NCI-H1092 (cell line): ENCODE measurements around the gene BAHCC1.
"Not testable (repeated sequence)": the region's sequence is repeated elsewhere in the genome, so short reads cannot be mapped to it uniquely, and the experiment has no call there.

Experiments
- DNase-seq: peaks from one replicate; lab custom pipeline; 2025; lab: John Stamatoyannopoulos, UW

Gene BAHCC1

GRCh38 chr17:81394921-81395599 lies at the start of gene BAHCC1:
Gene BAHCC1, plus strand, starts transcription at chr17:81395457. Its CDS starts 4,283 bp downstream, at chr17:81399740.
- DNase-seq, result peak; percentile 100

GRCh38 chr17:81346090-81346907 lies 49.0 kb upstream of the BAHCC1 start:
- peak; percentile 95 for DNase-seq

DNA sequence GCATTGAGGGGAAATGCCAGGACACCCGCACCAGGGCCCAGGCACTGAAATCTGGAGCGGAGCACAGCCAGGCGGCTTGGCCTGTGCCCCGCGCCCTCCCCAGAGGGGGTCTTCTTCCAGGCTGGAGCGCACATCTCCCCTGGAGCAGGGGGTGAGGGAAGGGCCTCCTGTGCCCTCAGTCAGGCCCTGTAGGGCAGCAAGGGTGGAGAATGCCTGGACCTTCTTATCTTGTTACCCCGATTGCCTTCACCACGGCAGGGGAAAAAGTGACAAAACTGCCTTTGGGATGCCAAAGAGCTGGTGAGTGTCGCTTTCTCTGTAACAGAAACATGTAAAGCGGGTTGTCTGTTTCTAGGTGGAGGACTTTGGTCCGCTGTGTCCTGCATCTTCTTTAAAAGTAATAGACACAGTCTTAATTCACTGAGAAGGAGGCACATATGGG lies 48.3 kb upstream of the BAHCC1 start:
- DNase-seq, result no peak

- no peak for DNase-seq
Observed at GRCh38 chr17:81347437-81347836, 47.8 kb upstream of the BAHCC1 start.

GRCh38 chr17:81348097-81349055 lies 46.9 kb upstream of the BAHCC1 start:
- DNase-seq, result no peak

DNA sequence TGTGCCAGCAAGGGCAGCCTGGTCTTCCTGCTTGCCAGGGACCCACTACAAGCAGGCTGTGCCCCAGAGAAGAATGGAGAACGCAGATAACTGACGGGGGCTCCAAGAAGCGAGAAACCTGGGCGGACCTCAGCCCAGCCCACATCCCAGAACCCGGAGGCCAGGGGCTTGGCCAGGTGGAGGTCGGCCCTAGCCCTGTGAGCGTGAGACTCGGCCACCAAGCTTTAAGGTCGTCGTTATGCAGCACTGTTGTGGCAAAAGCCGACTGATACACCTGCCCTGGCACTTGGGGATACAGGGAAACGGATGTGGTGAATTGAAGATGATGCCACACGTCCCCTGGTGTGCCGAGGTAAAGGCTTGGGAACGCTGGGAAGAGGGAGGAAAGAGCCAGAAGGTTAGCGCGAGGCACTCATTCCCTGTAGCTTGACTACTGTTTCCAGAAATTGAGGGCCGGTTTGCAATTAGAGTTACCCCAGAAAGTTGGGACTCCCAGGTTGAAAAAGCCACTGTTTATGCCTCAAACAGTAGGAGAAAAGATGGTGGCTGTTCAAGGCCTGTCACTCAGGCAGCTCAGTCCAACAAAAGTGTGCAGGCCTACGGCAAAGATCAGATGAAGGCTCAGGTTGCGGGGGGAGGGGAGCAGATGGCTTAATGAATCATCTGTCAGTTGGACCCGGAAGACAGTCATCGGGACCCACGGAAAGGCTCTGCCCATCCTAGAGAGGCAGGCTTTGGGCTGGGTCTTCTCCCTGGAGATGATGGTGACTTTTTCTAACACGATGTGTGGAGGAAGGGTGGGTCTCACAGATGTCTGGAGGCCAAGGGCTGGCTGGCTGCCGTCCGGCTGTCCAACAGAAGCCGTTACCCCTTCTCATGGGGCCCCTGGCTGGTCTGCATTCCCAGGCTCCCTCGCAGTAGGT lies 45.6 kb upstream of the BAHCC1 start:
- no peak for DNase-seq

GRCh38 chr17:81350320-81350890 lies 44.9 kb upstream of the BAHCC1 start:
- no peak for DNase-seq

DNA sequence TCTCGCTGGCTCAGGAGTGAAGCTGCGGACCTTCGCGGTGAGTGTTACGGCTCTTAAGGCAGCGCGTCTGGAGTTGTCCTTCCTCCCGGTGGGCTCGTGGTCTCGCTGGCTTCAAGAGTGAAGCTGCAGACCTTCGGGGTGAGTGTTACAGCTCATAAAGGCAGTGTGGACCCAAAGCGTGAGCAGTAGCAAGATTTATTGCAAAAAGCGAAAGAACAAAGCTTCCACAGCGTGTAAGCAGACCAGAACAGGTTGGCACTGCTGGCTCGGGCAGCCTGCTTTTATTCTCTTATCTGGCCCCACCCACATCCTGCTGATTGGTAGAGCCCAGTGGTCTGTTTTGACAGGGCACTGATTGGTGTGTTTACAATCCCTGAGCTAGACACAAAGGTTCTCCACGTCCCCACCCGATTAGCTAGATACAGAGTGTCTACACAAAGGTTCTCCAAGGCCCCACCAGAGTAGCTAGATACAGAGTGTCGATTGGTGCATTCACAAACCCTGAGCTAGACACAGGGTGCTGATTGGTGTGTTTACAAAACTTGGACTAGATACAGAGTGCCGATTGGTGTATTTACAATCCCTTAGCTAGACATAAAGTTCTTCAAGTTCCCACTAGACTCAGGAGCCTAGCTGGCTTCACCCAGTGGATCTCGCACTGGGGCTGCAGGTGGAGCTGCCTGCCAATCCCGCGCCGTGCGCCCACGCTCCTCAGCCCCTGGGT lies 43.8 kb upstream of the BAHCC1 start:
- not testable (repeated sequence) for DNase-seq

DNA sequence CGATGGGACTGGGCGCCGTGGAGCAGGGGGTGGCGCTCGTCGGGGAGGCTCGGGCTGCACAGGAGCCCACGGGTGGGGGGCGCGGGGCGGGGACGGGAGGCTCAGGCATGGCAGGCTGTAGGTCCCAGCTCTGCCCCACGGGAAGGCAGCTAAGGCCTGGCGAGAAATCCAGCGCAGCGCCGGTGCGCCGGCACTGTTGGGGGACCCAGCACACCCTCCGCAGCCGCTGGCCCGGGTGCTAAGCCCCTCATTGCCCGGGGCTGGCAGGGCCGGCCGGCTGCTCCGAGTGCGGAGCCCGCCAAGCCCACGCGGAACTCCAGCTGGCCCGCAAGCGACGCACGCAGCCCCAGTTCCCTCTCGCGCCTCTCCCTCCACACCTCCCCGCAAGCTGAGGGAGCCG lies 43.2 kb upstream of the BAHCC1 start:
- not testable (repeated sequence) for DNase-seq

DNA sequence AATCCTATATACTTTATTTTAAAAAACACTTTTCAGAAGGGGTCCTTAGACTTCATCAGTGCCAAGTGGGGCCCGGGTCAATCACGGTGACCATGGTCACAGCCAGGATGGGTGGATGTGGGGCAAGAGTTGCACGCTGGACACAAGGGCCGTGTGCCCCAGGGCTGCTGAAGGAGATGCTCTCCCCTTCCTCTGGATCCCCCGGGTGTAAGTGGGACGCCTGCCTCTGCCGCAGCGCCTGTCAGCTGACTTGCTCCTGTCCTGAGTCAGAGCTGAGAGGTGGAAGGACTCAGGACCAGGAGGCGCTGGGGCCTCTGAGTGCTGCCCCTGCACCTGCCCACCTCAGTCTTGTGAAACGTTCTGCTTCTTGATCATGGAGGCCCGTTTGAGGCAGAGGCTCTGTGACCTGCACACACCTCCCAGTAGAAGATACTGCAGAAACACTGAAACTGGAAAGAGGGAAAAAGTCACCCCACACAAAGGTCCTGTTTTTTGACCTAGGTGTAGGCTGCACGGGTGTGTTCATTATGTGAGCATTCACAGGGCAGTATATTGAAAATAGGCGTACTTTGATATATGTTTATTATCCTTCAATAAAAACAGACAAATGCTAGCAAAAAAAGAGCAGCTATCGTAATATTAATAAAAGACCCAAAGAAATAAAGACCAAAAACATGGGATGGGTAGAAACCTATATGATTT lies 40.9 kb upstream of the BAHCC1 start:
- no peak for DNase-seq

DNA sequence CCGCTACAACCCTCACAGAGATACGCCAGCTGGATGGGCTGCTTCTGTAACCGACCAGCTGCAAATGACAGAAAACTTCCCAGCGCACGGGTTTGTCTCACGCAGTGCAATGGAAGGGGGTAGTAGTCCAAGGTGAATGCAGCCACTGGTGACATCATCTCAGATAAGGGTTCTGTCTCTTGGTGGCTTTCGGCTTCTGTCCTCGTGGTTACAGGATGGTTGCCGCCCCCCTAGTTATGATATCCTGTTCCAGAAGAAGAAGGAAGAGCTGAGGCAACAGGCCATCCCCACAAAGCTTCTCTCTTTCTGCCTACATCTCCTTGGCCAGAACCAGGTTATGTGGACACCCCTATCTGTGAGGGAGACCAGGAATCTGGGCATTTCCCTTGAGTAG lies 40.3 kb upstream of the BAHCC1 start:
- no peak for DNase-seq

DNA sequence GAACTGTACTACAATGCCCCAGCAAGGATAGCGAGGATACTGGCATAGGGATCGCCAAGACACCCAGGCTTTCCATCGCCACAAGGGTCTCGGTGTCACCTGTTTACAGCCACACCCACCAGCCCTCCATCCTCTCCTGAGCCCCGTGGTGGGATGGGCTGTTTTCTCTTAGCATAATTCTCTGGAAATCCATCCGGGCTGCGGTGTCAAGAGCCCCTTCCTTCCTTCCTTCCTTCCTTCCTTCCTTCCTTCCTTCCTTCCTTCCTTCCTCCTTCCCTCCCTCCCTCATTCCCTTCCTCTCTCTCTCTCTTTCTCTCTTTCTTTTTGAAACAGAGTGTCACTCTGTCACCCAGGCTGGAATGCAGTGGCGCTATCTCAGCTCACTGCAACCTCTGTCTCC lies 36.0 kb upstream of the BAHCC1 start:
- no peak for DNase-seq

DNA sequence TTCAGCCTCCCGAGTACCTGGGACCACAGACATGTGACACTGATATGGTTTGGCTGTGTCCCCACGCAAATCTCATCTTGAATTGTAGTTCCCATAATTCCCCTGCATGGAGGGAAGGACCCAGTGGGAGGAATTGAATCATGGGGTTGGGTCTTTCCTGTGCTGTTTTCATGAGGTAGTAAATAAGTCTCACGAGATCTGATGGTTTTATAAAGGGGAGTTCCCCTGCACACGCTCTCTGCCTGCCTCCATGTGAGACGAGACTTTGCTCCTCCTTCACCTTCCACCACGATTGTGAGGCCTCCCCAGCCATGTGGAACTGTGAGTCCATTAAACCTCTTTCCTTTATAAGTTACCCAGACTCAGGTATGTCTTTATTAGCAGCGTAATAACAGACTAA lies 33.3 kb upstream of the BAHCC1 start:
- DNase-seq, result not testable (repeated sequence)

DNA sequence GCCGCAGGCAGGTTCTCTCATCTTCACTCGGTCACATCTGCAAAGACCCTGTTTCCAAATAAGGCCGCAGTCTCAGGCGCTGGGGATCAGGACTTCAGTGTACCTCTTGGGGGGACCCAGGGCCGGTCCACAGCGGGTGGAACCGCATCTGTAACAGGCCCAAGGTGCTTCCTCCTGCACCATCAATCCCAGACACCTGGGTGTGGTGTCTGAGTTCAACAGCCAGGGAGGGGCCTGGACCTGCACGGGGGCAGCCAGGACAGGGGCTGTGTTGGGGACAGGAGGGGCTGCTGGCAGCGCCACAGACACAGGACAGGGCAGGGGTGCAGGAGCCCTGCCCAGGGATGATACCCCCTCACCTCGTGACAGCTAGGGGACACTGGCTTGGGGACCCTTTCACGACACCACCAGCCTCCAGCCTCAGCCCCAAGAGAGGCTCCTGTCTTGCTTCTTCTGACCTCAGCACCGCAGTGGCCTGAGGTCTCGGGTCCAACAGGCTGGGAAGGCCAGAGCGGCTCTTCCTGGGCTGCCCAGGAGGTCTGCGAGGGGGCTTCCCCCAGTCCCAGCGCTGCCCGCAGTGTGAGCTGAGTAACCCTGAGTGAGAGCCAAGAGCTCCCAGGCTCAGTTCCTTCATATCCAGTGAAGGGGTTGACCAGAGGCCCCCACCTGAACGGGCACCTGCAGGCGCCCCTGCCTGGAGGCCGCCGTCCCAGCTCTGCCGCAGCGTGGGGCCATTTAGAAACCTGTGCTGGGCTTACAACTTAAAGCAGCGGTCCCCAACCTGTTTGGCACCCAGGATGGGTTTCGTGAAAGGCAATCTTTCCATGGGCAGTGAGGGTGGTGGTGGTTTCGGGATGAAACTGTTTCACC lies 30.7 kb upstream of the BAHCC1 start:
- DNase-seq, result no peak

- no peak for DNase-seq
Observed at GRCh38 chr17:81365148-81365600, 30.1 kb upstream of the BAHCC1 start.

DNA sequence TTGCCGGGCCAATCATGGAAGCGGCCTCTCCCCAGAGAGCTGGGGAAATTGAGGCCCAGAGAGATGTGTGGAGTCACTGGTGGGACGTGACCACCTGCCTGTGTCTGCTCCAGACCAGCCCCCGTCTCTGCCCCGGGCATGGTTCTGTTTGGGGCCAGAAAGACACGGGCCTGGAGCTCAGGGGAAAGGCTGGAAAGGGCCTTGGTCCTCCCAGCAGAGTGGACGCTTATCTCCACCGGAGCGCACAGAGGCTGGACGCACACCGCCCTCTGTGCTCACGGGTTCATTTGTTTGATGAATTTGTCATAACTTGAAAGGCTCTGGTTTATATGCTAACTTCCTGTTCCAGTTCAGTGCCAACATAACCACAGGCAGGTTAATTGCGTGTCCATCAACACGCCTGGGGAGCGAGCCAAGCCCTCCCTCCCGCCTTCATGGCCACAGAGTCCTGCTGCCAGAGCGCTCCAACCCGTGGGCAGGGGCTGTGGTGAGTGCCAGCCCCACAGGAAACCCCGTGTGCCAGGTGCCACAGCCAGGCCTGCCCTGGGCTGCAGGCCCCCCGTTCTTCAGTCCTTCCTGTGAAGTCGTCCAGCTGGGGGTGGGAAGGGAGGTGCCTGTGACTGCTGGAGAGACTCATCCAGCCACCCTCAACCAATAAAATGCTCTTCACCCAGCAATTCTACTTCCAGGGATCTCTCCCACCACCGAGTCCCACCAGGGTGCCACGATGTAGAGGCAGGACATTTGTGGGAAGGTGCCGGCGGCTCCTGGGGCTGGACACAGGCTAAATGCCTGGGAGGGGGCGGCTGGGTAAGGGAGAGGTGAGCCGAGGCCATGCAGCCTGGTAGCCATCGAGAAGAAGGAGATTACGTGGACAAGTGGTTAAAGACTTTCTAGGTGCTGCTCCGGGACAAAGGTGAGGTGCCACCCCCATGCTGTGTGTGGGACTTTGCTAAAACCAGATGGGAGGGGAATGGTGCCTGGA lies 29.4 kb upstream of the BAHCC1 start:
- no peak for DNase-seq

GRCh38 chr17:81366648-81367047 lies 28.6 kb upstream of the BAHCC1 start:
- DNase-seq, result no peak
